Liver (tissue), 3 donors: Measurements from ENCODE around the gene GJC1.

Experiments used
- ATF3 ChIP-seq: IDR thresholded peaks from 2 replicates; pipeline ENCODE4 v1.6.1; 2016; ENCODE audit warnings: antibody characterized with exemption
- CTCF ChIP-seq: fragments of 150-350 bp; IDR thresholded peaks from 2 replicates; pipeline ENCODE4 v1.5.1; 2017; ENCODE audit warnings: improper control_type of control experiment, low read depth, low read length; ENCODE audit not compliant: missing input control
- TF ChIP-seq, protein P1 (sequence below): IDR thresholded peaks from 2 replicates; pipeline ENCODE4 v1.6.1; 2016; ENCODE audit warnings: antibody characterized with exemption, mild to moderate bottlenecking
- donor health status: healthy.
- donor health status: healthy.

DNA sequence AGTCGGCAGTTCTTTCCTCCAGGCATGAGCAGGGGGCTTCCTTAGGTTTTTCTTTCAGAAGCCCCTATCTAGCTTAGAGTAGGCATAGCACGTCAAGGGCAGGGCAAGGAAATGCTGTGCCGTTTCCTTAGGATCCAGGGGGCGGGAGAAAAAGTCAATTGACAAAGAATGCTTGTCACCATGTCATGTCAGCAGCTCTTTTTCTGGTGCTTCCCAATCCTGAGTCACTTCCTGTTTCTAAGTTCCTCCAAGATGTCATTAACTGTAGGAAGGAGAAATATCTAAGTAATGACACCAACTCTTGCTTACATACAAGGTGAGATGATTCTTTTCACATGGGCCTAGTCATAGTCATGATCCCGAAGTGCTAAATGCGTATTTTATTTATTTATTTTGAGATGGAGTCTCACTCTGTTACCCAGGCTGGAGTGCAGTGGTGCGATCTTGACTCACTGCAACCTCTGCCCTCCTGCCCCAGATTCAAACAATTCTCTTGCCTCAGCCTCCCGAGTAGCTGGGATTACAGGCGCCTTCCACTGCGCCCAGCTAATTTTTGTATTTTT lies 35.2 kb downstream of the GJC1 start:
- no peak for TF ChIP-seq CTCF
- TF ChIP-seq ATF3, result no peak
- TF ChIP-seq, protein P1, sequence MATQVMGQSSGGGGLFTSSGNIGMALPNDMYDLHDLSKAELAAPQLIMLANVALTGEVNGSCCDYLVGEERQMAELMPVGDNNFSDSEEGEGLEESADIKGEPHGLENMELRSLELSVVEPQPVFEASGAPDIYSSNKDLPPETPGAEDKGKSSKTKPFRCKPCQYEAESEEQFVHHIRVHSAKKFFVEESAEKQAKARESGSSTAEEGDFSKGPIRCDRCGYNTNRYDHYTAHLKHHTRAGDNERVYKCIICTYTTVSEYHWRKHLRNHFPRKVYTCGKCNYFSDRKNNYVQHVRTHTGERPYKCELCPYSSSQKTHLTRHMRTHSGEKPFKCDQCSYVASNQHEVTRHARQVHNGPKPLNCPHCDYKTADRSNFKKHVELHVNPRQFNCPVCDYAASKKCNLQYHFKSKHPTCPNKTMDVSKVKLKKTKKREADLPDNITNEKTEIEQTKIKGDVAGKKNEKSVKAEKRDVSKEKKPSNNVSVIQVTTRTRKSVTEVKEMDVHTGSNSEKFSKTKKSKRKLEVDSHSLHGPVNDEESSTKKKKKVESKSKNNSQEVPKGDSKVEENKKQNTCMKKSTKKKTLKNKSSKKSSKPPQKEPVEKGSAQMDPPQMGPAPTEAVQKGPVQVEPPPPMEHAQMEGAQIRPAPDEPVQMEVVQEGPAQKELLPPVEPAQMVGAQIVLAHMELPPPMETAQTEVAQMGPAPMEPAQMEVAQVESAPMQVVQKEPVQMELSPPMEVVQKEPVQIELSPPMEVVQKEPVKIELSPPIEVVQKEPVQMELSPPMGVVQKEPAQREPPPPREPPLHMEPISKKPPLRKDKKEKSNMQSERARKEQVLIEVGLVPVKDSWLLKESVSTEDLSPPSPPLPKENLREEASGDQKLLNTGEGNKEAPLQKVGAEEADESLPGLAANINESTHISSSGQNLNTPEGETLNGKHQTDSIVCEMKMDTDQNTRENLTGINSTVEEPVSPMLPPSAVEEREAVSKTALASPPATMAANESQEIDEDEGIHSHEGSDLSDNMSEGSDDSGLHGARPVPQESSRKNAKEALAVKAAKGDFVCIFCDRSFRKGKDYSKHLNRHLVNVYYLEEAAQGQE, result no peak
